PC-3 (cell line): ENCODE results near the gene MIAT.

Source experiments
- CTCF ChIP-seq: fragments of 300-600 bp; sonication (generic); conservative IDR thresholded peaks from 2 replicates; pipeline ENCODE4 v1.5.1; 2017; ENCODE audit warnings: antibody characterized with exemption, low read depth, mild to moderate bottlenecking, low read length
- EZH2phosphoT487 ChIP-seq: fragments of 300-600 bp; sonication (generic); IDR thresholded peaks from 2 replicates; pipeline ENCODE4 v1.6.1; 2018; ENCODE audit warnings: mild to moderate bottlenecking, antibody characterized with exemption, low read length, borderline replicate concordance

- TF ChIP-seq CTCF, result no peak
- TF ChIP-seq EZH2phosphoT487, result no peak
Measured at GRCh38 chr22:26609287-26609686, 48.1 kb upstream of the MIAT start.
